CD1c-positive myeloid dendritic cell (primary cell): ENCODE data around the gene CCDC152.

Source experiments
- DNase-seq: peaks from one replicate; pipeline ENCODE4 v3.0.0-alpha.2; 2016; ENCODE audit errors: extremely low spot score

CCDC152 gene

DNA sequence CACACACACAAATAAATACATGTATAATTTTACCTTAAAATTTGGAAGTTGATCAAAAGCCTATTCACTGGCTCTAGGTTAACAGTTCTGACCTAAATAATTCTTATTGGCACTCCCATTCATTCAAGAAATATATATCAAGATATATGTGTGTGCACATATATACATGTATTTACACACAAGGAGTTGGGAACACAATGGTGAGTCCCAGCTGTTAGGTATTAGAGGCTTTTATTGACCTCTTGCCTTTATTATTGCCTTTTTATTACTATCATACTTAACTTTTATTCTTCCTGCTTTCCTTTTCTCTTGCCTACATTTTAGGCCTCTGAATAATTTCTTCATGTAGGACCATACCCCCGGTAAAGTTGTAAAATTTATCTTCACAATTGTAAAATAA is 25.0 kb downstream of the CCDC152 start:
- DNase-seq = no peak

DNA sequence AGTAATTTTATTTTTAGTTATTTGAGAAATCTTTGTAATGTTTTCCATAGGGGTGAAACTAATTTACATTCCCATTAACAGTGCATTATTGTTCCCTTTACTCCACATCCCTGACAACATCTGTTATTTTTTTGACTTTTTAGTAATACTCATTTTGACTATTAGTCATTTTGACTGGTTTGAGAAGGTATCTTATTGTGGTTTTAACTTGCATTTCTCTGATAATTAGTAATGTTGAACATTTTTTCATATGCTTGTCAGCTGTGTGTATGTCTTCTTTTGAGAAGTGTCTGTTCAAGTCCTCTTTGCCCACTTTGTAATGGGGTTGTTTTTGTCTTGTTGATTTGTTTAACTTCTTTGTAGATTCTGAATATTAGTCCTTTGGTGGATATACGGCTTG is 27.5 kb downstream of the CCDC152 start:
- no peak for DNase-seq

DNA sequence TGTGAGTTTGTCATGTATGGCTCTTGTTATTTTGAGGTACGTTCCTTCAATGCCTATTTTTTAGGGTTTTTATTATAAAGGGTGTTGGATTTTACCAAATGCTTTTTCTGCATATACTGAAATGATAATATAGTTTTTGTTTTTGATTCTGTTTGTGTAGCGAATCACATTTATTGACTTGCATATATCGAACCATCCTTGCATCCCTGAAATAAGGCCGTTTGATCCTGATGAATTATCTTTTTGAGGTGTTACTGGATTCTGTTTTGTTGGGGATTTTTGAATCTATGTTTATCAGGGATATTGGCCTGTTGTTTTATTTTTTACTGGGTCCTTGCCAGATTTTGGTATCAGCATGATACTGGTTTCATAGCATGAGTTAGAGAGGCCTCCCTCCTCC is 29.1 kb downstream of the CCDC152 start:
- no peak for DNase-seq

DNA sequence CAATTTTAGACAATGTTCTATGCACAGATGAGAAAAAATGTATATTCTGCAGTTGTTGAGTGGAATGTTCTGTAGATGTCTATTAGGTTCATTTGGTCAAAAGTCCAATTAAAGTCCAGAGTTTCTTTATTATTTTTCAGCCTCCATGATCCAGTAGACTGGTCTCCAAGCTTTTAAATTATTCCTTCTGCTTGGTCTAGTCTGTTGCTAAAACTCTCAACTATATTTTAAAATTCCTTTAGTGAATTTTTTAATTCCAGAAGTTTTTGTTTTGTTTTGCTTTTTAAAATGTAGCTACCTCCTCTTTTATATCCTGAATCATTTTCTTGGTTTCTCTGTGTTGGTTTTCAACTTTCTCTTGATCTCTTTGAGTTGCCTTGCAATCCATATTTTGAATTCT is 30.5 kb downstream of the CCDC152 start:
- no peak for DNase-seq

DNA sequence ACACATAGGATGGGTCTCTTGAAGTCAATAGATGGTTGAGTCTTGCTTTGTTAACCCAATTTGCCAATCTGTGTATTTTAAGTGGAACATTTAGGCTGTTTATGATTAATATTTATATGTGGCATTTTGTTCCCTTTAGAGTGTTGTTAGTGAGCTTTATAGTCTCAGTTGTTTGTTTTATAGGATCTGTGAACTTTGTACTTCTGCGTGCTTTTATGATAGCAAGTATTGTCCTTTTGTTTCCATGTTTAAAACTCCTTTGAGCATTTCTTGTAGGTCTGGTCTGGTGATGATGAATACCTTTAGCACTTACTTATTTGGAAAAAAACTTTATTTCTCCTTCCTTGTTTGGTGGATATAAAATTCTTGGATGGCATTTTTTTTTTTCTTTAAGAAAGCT is 31.2 kb downstream of the CCDC152 start:
- DNase-seq = no peak

DNA sequence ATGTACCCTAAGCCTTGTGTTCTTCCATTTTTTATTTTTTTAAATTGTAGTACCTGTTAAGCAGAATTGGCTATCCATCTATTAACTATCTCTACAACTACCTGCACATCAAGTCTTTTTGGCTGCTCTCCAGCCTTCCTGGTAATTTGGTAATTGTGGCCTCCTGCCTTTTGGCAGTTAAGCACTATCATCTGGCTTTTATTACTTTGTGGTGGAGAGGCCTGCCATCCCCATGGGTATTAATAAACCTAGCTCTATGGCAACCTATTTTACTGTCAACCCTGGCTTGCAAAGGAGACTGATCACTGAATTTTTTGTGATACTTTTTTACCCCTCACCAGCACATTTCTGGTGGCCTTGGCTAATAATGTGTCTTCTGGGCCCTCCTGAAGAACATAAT is 34.5 kb downstream of the CCDC152 start:
- DNase-seq = no peak

DNA sequence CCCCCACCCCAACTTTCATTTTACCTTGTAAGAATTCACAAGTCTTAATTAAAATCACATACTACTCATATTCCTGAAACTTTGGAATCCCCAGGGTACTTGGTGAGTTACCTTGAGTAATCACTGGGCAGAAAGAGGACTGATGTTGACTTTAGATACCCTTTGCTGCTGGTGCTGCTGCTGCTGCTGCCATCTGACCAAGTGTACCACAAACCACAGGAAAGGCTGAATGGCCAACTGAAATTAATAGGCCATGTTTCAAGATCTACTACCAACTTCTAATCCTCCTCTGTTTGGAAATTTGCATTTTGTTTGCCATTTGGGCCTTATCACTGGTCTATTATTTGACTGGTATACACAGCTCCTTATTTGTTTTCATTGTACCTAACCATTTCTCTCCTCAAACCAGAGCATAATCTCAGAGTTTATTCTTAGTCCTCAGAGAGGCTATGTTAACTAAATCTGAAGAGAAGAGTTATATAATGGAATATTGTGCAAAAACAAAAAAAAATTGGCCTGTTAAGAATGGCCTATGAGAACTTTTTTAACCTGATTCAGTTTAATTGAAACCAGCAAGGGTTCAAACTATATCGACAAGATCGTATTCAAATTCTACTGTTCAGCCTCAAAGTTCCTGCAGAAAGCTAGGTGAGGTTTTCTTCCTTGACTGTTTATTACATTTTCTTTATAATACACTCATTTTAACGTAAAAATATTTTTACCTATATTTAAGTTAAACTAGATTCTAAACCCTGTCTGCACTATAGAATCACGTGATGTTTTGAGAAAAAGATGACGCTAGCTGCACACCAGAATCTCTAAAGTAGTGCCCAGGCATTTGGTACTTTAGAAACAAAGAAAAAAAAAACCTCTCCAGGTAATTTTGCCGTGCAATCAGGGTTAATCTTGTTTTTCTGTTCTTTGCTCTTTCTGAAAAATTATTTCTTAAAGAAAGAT is 41.9 kb downstream of the CCDC152 start:
- DNase-seq = no peak

DNA sequence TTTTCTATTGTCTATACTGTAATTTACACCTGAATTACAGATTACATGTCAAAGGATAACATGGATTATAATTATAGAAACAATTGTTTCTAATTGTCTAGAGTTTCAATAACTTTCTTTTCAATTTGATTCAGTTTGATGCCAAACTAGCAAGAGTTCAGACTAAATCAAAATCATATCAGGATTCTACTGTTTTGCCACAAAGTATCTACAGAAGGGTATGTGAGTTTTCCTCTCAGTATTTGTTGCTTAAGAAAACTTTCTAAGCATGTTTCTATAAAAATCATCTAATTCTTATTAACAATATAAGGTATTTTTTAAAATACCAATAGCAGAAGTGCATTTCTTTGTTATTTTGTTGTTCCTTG is 42.6 kb downstream of the CCDC152 start:
- no peak for DNase-seq

DNA sequence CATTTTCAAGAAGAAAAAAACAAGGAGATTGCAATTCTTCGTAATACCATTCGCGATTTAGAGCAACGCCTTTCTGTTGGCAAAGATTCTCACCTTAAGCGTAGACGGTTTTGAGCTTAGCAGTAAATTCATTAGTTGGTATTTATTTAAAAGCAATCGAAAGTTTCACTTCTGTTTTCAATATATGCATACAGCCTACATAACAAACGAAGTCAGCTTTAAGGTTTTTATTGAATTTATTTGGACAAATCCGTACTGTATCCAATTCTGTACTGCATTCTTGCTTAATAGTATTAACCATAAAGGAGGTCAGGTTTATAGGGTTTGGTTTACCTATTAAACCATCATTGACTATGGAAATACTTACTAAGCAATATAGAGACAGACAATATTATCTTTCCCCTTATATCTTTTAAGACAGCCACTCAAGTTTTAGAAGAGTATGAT is 43.1 kb downstream of the CCDC152 start:
- no peak for DNase-seq

DNA sequence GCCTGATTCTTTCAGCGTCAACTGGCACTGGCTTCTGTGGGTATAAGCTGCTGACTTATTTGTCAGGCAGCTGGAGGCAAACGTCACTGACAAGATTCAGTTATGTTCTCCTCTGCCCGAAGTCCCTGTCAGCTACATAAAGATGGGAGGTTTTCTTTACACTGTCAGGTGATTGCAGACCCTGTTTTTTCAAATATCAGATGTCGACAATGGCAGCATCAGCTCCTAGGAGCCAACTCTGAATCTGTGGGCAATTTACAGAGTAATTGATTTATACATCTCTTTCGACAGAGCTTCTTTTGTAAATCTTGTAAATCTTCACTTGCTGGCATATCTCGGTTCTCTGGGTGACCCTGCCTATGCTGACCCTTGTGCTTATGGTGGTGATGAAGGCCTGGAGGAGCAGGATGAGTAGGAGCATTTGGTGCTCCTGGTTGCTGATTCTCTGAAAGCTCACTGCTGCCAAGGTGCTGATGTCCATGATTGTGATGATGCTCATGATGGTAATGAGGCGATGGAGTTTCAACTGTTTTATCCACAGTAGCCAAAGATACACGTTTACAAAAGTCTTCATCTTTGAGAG is 44.2 kb downstream of the CCDC152 start:
- no peak for DNase-seq

DNA sequence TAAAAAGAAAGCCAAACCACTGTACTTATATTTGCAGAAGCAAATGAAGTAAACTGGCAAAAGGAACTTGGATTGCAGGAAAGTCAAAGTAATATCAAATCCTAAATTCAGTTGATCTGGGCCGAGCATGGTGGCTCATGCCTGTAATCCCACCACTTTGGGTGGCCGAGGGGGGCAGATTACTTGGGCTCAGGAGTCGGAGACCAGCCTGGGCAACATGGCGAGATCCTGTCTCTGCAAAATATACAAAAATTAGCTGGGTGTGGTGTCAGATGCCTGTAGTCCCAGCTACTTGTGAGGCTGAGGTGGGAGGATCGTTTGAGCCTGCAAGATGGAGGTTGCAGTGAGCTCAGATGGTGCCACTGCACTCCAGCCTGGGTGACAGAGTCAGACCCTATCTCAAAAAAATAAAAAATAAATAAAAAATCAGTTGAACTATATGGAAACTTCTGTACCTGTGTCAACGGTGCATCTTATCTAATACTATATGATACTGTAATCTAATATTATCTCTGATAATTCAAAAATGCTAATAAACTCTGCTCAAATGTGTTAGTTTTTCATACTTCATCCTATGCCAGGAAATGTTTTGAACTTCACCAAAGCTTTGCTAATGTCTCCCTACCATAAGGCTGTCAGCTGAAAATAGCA is 45.0 kb downstream of the CCDC152 start:
- DNase-seq = no peak

DNA sequence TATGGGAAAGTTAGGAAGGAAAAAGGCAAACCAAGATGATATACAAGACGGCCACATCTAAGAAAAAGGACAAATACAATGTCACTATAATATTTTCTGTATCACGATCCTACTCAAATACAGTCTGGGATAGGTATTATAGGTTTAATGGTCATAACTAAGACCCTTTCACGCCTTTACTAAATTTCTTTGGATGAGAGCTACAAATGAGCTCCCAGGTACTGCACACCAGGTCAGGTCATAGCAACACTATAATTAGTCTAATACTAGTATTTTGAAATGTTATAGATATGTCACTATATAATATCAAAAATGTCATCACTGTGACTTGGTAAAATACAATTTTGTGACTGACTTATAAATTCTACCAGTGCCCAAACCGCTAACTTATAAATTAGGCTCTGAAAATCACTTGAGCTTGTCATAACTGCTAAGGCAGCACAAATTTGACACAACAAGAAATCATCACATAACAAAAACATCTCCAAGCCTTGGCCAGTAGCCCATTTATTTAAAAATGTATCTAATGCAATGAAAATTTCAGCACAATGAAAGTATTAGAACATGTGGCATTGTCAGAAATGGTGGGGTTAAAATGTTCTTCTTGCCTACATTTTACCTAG is 48.2 kb downstream of the CCDC152 start:
- no peak for DNase-seq

DNA sequence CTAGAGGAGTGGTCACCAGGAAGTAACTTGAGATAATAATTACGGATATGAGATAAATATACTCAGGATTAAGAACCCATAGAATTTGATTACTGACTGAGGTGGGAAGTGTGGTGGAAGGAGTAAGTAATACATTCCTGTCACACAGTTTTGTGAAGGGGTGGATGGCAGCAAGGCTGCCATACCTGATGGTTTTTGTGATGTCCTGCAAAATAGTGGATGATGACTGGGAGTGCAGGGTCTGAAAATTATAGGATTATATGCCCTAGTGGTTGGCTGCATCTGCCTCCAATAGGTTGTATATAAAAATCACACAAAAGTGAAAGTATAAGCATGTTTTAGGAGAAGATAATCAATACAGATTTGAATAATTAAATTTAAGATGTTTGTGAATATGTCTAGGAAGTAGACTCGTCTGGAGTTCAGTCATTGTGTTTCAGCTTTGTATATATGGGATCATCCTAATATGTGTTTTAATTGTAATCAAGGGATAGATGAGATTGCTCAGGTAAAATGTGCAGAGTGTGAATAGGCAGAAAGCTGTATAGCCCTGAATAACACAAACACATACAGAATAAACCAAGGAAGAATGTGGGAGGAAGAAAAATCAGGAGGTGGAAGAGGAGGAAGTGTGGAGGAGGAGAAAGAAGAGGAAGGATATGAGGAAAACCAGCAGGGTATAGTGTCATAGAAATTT is 49.5 kb downstream of the CCDC152 start:
- no peak for DNase-seq

DNA sequence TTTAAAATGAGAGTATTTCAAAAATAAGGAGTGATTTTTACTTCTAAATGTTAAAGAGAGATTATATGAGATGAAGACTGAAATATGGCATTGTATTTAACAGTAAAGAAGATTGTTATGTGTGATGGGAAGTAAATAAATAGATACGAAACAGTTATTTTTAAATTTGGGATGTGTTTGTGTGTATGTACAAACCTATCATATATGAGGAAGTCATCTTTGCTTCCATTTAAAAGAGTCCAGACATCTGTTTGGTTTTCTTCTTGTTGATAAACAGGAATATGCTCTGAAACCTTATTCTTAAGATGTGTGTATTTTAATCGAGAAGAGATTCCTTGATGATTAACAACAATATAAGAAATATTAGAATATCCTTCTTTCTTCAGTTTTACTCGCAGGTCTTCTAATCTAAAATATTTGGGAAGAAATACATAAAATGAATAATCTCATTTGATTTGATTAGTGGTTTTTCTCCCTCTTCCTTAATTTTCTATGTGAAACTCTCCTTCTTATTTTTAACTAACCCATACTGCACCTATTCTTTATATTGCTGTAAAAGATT is 50.2 kb downstream of the CCDC152 start:
- DNase-seq = no peak

DNA sequence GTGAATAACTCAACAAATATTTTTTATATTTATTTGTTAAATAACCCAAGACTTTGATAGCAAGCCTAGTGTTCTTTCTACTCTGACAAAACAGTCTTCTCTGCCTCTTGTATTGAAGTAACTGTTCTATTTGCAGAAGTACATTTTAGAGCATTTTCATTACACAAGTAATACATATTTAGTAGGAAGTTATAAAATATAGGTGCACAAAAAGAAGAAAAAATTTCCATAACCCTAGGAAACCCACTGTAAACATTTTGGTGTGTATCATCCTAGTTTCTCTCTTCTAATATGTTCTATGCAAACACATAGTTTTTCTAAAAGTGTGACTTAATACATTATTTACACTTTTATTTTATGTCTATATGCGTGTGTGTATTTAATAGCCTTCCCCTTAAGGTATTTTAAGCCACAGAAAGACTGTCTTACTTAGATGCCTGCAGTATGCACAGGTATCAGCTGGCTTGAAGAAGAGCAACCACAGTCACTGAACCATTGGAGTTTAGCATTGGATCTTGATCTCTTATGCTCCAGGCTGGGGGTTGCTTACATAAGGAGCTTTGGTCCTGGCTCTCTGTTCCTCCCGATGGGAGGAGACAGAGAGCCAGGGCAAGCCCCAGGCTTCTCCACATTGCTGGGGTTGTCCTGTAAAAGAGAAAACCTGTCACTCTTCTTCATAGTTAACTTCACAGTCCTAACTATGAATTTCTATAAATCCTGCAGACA is 51.3 kb downstream of the CCDC152 start:
- DNase-seq = no peak

DNA sequence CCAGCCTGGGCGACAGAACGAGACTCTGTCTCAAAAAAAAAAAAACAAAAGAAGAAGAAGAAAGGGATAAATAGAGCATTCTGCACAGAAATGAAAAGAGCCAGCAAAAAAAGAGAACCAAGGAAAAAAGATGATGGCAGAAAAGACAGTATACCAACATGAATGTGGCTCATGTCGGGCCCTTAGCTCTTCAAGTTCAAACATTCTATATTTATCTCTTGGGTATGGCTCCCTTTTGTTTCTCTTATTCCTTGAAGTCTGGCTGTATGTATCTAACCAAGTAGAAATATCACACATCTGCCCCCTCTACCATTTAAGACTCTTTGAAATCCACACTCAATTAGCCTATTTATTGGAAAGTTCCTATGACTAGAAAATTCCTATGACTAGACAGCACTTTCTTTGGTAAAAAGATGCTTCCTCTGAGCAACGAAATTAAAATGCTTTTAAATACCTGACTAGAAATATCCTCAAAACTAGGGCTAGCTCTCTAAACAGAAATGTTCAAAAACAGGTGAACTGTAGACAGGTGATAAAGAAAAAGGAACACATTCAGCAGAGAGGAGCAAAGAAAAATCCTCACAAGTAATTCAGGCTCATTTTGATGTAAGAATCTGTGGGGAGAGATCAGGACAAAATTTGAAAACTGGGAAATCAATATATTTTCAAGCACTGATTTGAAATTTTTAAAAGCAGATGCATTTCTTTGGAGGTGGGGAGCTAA is 52.4 kb downstream of the CCDC152 start:
- DNase-seq = no peak

DNA sequence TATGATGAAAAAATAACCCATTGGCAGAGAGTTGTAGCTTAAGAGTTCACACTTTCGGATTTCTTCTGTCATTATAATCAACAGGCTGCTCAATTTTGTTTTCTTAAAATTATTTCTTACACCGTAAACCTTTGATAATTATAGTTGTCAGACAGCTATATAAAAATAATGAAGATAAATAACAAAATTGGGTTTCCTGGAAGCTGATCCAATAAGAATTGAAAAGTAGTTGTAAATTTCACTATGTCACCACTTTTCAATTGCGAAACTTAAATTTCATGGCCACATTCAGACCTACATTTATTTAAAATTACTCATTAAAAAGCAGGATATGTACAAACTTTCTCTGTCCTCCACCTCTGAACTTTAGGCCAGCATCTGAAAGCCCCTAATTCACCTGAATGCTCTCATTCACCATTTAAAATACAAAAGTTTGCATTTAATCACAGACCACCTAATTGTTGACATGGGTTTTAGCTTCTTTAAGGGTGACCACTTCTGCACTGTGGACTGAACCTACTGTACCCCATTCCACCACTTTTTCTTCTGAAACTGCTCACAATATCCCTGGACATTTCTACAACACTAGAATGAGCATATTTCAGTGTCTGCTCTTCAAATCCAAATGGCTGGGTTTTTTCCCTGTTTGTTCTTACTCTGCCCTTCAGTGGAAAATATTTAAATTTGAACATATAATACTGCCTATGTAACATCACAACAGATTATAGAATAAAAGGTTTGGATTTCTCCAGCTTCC is 54.4 kb downstream of the CCDC152 start:
- no peak for DNase-seq

DNA sequence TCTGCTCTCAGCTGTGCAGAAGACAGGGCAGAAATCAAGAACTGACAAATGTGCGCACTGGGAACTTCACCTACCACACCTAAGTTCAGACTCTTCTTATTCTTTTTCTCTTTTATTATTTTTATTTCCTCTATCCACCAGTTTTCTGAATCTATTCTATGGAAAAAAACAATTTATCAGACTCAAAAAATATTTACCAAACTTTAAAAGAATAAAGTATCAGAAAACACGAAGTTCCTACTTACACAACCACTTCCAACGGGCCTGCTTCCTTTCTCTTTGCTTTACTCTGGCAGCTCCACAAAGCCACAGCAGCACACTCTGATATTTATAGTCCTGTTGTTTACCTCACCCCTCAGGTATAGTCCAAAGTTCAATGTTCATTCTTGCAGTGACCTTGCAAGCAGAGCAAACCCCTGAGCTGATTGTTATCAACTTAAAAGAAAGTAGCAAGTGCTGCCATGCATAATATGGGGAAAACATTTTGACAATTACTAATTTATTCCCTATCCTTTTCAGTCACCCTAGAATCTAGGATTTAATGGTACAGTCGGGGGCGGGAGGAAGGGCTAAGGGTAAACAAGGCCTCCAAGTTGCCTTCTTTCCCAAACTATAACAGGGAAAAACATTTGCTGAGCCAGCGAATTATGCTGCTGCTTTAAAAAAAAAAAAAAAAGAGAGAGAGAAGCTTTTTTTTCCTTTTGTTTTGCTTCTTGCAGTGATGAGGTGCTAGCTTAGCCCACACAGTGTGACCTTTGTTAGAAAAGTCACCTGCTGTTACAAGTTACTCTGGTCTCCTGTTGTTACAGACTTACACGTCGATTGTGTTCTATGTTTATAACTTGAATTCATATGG is 55.2 kb downstream of the CCDC152 start, which contains the start of gene SELENOP:
SELENOP (minus strand) TSS at position 302 of the 856 bp plus-strand sequence. CDS start 3,539 bp downstream, outside the sequence.
- DNase-seq = no peak
